B cell (primary cell): ENCODE measurements around the gene HACD4. TPM values are rescaled to one million over a fixed set of nuclear protein-coding genes. Genes with fewer than 3 reads are reported as not detected.

ENCODE experiments used
- ATAC-seq: fragments of 200-7000 bp; cut with Tn5 transposase; one replicate; pipeline ENCODE4 v1.10.0; 2021; ENCODE audit warnings: low read depth, mild to moderate bottlenecking, moderate number of reproducible peaks, moderate library complexity
- CTCF ChIA-PET: fragments of 350-600 bp; sonication (Branson Sonifier 250); formaldehyde crosslinking; loops from one replicate; lab custom pipeline; 2021; ENCODE audit warnings: antibody characterized with exemption, inconsistent platforms; lab: Charles Lee
- POLR2A ChIA-PET: fragments of 350-600 bp; sonication (Branson Sonifier 250); formaldehyde crosslinking; loops from one replicate; lab custom pipeline; 2021; ENCODE audit warnings: antibody characterized with exemption; lab: Charles Lee
- DNase-seq: peaks from one replicate; pipeline ENCODE4 v3.0.0; 2013
- H2AFZ ChIP-seq: 2 replicates; pipeline ENCODE4 v1.6.1; 2012; ENCODE audit warnings: mild to moderate bottlenecking, low read depth, low read length; ENCODE audit not compliant: insufficient read depth, poor library complexity, severe bottlenecking
- H3K27ac ChIP-seq, 2 donors: 1 replicate in 1 of 2; 2 replicates in 1 of 2; pipeline ENCODE4 v1.5.1; 2012 to 2013; ENCODE audit warnings: low read length in 2 of 2, mild to moderate bottlenecking in 2 of 2, moderate library complexity in 1 of 2
- H3K27me3 ChIP-seq, 4 experiments: fragments of 200-600 bp in 1 of 4; sonication (generic) in 1 of 4; replicated peaks in 1 of 4; 1 replicate in 2 of 4; 2 replicates in 2 of 4; pipeline versions ENCODE4 v1.6.1 to v1.7.0; 2013 to 2016; ENCODE audit warnings: low read length in 3 of 4, mild to moderate bottlenecking in 2 of 4, mixed read lengths in 1 of 4, moderate library complexity in 1 of 4; ENCODE audit not compliant: insufficient read depth in 4 of 4, control insufficient read depth in 3 of 4; ENCODE audit errors: control extremely low read depth in 1 of 4
- H3K36me3 ChIP-seq, 2 experiments: replicated peaks in 1 of 2; 1 replicate in 1 of 2; 2 replicates in 1 of 2; pipeline versions ENCODE4 v1.6.1 to v1.7.1; 2013; ENCODE audit warnings: low read length in 1 of 2; ENCODE audit not compliant: insufficient read depth in 2 of 2, control insufficient read depth in 1 of 2; ENCODE audit errors: control extremely low read depth in 1 of 2, extremely low read depth in 1 of 2
- H3K4me1 ChIP-seq, 2 donors: fragments of 200-600 bp in 1 of 2; sonication (generic) in 1 of 2; 1 replicate in 1 of 2; 2 replicates in 1 of 2; pipeline versions ENCODE4 v1.5.1 to v1.6.1; 2013 to 2017; ENCODE audit warnings: low read length in 2 of 2; ENCODE audit not compliant: control insufficient read depth in 2 of 2, insufficient read depth in 2 of 2
- H3K4me2 ChIP-seq: replicated peaks from 2 replicates; pipeline ENCODE3; 2012; ENCODE audit warnings: mild to moderate bottlenecking, low read depth, low read length; ENCODE audit not compliant: poor library complexity, severe bottlenecking
- H3K4me3 ChIP-seq, 5 experiments: fragments of 200-600 bp in 1 of 5; sonication (generic) in 1 of 5; 1 replicate in 3 of 5; 2 replicates in 2 of 5; pipeline versions ENCODE4 v1.5.1 to v1.7.0; 2011 to 2016; ENCODE audit warnings: low read length in 4 of 5, mild to moderate bottlenecking in 4 of 5, low read depth in 2 of 5, control low read depth in 1 of 5, moderate library complexity in 1 of 5; ENCODE audit not compliant: insufficient read depth in 1 of 5; ENCODE audit errors: control extremely low read depth in 1 of 5, extremely low read depth in 1 of 5
- H3K79me2 ChIP-seq: fragments of 200-600 bp; sonication (generic); one replicate; pipeline ENCODE4 v1.6.0; 2016; ENCODE audit warnings: low read length; ENCODE audit not compliant: control insufficient read depth, insufficient read depth
- H3K9ac ChIP-seq: fragments of 200-600 bp; sonication (generic); 2 replicates; pipeline ENCODE4 v1.6.1; 2017; ENCODE audit warnings: mild to moderate bottlenecking, low read length, moderate library complexity
- H3K9me3 ChIP-seq, 3 donors: one replicate each; pipeline versions ENCODE4 v1.6.1 to v1.7.1; 2013; ENCODE audit warnings: low read length in 2 of 3; ENCODE audit not compliant: control insufficient read depth in 2 of 3, insufficient read depth in 1 of 3; ENCODE audit errors: control extremely low read depth in 1 of 3
- H4K20me1 ChIP-seq: 2 replicates; pipeline ENCODE4 v1.6.0; 2012; ENCODE audit warnings: mild to moderate bottlenecking, low read length; ENCODE audit not compliant: insufficient read depth, control insufficient read depth, poor library complexity, severe bottlenecking
- H3K27ac Mint-ChIP-seq: one replicate; pipeline ENCODE4 v1.8.0; 2021; ENCODE audit warnings: mixed read lengths
- H3K27me3 Mint-ChIP-seq: one replicate; pipeline ENCODE4 v1.8.0; 2021; ENCODE audit warnings: mixed read lengths
- H3K4me1 Mint-ChIP-seq: one replicate; pipeline ENCODE4 v1.8.0; 2021; ENCODE audit warnings: mixed read lengths
- H3K4me3 Mint-ChIP-seq: one replicate; pipeline ENCODE4 v1.8.0; 2021; ENCODE audit warnings: mixed read lengths
- H3K9me3 Mint-ChIP-seq: one replicate; pipeline ENCODE4 v1.8.0; 2022; ENCODE audit warnings: mixed read lengths; ENCODE audit not compliant: insufficient read depth
- EZH2 ChIP-seq: IDR thresholded peaks from 2 replicates; pipeline ENCODE4 v1.6.1; 2012; ENCODE audit warnings: borderline replicate concordance, low read depth, mild to moderate bottlenecking, moderate library complexity, low read length; ENCODE audit not compliant: insufficient read depth, poor library complexity, severe bottlenecking
- WGBS: methylation state at CpG from one replicate; pipeline ENCODE4 v1.1.5; 2013; ENCODE audit warnings: missing lambda C conversion rate; ENCODE audit not compliant: insufficient coverage; 5-methylcytosine and 5-hydroxymethylcytosine counted together
- intact Hi-C: fragments of 100-400 bp; cut with micrococcal nuclease; formaldehyde crosslinking; loops from one replicate; pipeline ENCODE4 v1.10.0; 2022
- polyA plus RNA-seq: library from polyadenylated mRNA; depleted of rRNA; stranded (reverse); fragments of >200 nt; gene quantifications from 2 replicates; pipeline ENCODE4 v1.2.3, GENCODE V29; 2012
- total RNA-seq, 2 donors: library from RNA; stranded (reverse); fragments of 120-200 nt in 1 of 2; gene quantifications; 1 replicate in 1 of 2; 2 replicates in 1 of 2; pipeline versions ENCODE4 v1.2.3 to v1.2.4, GENCODE V29; 2013 to 2022
- TF ChIP-seq, protein P1 (sequence below): fragments of 200-600 bp; IDR thresholded peaks from one replicate; pipeline ENCODE4 v1.8.0; 2022; ENCODE audit warnings: antibody characterized with exemption, mild to moderate bottlenecking

The HACD4 gene
- total and polyA plus RNA-seq, 2 donors (not counting 1 experiment from before 2014, with no cell fraction given), result 3.9 to 4.5 TPM

DNA sequence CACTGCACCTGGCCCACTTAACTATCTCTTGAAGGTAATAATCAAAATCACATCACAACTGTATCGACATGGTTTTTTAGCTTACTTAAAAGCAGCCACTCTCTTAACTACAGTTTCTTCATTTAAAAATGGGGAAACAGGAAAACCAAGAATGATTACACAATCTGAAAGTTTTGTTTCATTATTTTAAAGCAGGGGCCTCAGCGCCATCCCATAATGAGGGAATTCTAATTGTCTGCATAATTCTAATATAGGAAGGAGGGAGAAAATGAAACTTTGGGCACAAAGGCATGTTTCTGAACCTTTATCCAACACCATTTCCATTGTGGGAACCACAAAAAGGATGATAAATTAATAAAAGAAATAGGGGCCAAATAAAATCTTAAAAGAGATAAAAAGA, 7.6 kb downstream of the HACD4 start:
- peaks cover 5% of the 10 kb centered on the region for H3K79me2 ChIP-seq
- ChIA-PET POLR2A (no interaction called here), CTCF (interaction anchor here (0.7 kb wide), 1 partner anchor 8 kb away, joined by 6 read pairs; no protein-coding TSS in a partner anchor)
- H3K27me3 ChIP-seq, result no peaks in the 10 kb centered on the region
- Mint-ChIP-seq H3K9me3 (no peaks in the 10 kb centered on the region), H3K4me3 (no peak overlapping the region), H3K27me3 (no peaks in the 10 kb centered on the region), H3K27ac (no peak overlapping the region), H3K4me1 (peaks cover 17% of the 10 kb centered on the region)
- H3K27ac ChIP-seq, result peak overlapping the region in 1 of 2 donors; percentile 39
- no peak for ATAC-seq
- H3K4me3 ChIP-seq, result no peak overlapping the region
- no peak for DNase-seq
- peaks cover 0 to 4% (median 0%) of the 10 kb centered on the region in 3 donors for H3K9me3 ChIP-seq
- TF ChIP-seq EZH2, result no peak
- no peak overlapping the region for H3K4me2 ChIP-seq
- H3K4me1 ChIP-seq, result peaks cover 0 to 5% of the 10 kb centered on the region in 2 donors
- no peaks in the 10 kb centered on the region for H4K20me1 ChIP-seq
- no peak overlapping the region for H2AFZ ChIP-seq
- H3K36me3 ChIP-seq, result peaks cover 2 to 6% of the 10 kb centered on the region in 2 experiments
- H3K9ac ChIP-seq, result no peak overlapping the region
- WGBS, result no CpG with 5 or more reads among the region's 2 CpGs
- intact Hi-C loops, result no loop called here

DNA sequence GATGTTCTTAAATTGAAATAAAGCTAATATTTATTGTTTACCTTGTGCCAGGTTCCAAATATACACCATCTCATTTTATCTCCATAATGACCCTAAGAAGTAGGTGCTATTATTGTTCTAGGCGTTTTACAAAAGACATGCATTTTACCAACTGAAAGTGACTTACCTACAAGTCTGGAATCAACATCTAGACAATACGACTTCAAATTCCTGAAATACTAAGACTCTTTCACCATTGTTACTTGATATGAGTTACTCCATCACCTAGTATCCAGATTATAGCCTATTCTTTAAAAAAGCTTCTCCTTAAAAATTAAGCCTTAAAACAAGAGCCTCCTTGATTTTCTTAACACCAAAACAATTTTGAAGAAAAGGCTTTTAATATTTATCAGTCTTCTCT, 13.3 kb downstream of the HACD4 start:
- H3K27ac Mint-ChIP-seq, result no peak overlapping the region
- DNase-seq, result no peak
- no peak overlapping the region for H2AFZ ChIP-seq
- H3K27ac ChIP-seq, result no peak overlapping the region
- H3K9ac ChIP-seq, result no peak overlapping the region
- no peaks in the 10 kb centered on the region for H3K27me3 ChIP-seq
- CTCF ChIA-PET, result interaction anchor here (1.0 kb wide), 1 partner anchor 1553 kb away, joined by 3 read pairs; no protein-coding TSS in a partner anchor
- no peak for TF ChIP-seq EZH2
- TF ChIP-seq, protein P1, sequence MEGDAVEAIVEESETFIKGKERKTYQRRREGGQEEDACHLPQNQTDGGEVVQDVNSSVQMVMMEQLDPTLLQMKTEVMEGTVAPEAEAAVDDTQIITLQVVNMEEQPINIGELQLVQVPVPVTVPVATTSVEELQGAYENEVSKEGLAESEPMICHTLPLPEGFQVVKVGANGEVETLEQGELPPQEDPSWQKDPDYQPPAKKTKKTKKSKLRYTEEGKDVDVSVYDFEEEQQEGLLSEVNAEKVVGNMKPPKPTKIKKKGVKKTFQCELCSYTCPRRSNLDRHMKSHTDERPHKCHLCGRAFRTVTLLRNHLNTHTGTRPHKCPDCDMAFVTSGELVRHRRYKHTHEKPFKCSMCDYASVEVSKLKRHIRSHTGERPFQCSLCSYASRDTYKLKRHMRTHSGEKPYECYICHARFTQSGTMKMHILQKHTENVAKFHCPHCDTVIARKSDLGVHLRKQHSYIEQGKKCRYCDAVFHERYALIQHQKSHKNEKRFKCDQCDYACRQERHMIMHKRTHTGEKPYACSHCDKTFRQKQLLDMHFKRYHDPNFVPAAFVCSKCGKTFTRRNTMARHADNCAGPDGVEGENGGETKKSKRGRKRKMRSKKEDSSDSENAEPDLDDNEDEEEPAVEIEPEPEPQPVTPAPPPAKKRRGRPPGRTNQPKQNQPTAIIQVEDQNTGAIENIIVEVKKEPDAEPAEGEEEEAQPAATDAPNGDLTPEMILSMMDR, result no peak
- no peaks in the 10 kb centered on the region for H3K9me3 Mint-ChIP-seq
- no peak overlapping the region for H3K4me2 ChIP-seq
- peaks cover 20% of the 10 kb centered on the region for H3K4me1 Mint-ChIP-seq
- H4K20me1 ChIP-seq, result peaks cover 5% of the 10 kb centered on the region
- H3K36me3 ChIP-seq, result peaks cover 0 to 2% of the 10 kb centered on the region in 2 experiments
- peaks cover 0 to 7% of the 10 kb centered on the region in 2 donors for H3K4me1 ChIP-seq
- intact Hi-C loops, result loop anchor here (10.0 kb wide), 1 partner anchor 63 kb away; no protein-coding TSS in a partner anchor
- H3K9me3 ChIP-seq, result no peaks in the 10 kb centered on the region
- no CpG with 5 or more reads among the region's 2 CpGs for WGBS
- no peaks in the 10 kb centered on the region for H3K27me3 Mint-ChIP-seq
- H3K79me2 ChIP-seq, result peaks cover 3% of the 10 kb centered on the region
- POLR2A ChIA-PET, result no interaction called here
- H3K4me3 Mint-ChIP-seq, result no peak overlapping the region
- ATAC-seq, result no peak
- no peak overlapping the region for H3K4me3 ChIP-seq
